GM23338 (cell line): ENCODE measurements around the gene RPTOR.

ENCODE experiments used
- CREB1 ChIP-seq: fragments of 250-450 bp; sonication (Bioruptor Pico); IDR thresholded peaks from 2 replicates; pipeline ENCODE4 v1.5.0; 2020; ENCODE audit warnings: low read depth, mild to moderate bottlenecking, moderate library complexity
- EZH2 ChIP-seq: fragments of 200-600 bp; sonication (generic); IDR thresholded peaks from one replicate; pipeline ENCODE4 v1.8.0; 2017; ENCODE audit warnings: antibody characterized with exemption, mild to moderate bottlenecking, low read depth; ENCODE audit not compliant: unreplicated experiment
- EZH2phosphoT487 ChIP-seq: fragments of 200-600 bp; sonication (generic); IDR thresholded peaks from one replicate; pipeline ENCODE4 v1.8.1; 2018; ENCODE audit warnings: antibody characterized with exemption; ENCODE audit not compliant: unreplicated experiment
- JUNB ChIP-seq: IDR thresholded peaks from one replicate; pipeline ENCODE4 v1.6.1; 2016; ENCODE audit warnings: antibody characterized with exemption; ENCODE audit not compliant: unreplicated experiment
- NANOG ChIP-seq: IDR thresholded peaks from 2 replicates; pipeline ENCODE4 v1.6.1; 2016; ENCODE audit warnings: antibody characterized with exemption, borderline replicate concordance
- POLR2AphosphoS5 ChIP-seq: IDR thresholded peaks from 2 replicates; pipeline ENCODE4 v1.6.1; 2016; ENCODE audit warnings: antibody characterized with exemption, low read depth
- ZNF114 ChIP-seq: fragments of 250-450 bp; sonication (Bioruptor Pico); IDR thresholded peaks from 2 replicates; pipeline ENCODE4 v1.5.0; 2020; ENCODE audit warnings: mild to moderate bottlenecking, moderate library complexity
- TF ChIP-seq, protein P1 (sequence below), 2 experiments: fragments of 200-600 bp in 1 of 2; sonication (generic) in 1 of 2; conservative IDR thresholded peaks; 2 replicates each; pipeline versions ENCODE4 v1.5.1 to v1.6.1; 2016 to 2017; ENCODE audit warnings: antibody characterized with exemption in 2 of 2, low read depth in 2 of 2, mild to moderate bottlenecking in 2 of 2, moderate library complexity in 1 of 2
- TF ChIP-seq, protein P2 (sequence below): IDR thresholded peaks from one replicate; pipeline ENCODE4 v1.6.1; 2018; ENCODE audit warnings: antibody characterized with exemption; ENCODE audit not compliant: unreplicated experiment

DNA sequence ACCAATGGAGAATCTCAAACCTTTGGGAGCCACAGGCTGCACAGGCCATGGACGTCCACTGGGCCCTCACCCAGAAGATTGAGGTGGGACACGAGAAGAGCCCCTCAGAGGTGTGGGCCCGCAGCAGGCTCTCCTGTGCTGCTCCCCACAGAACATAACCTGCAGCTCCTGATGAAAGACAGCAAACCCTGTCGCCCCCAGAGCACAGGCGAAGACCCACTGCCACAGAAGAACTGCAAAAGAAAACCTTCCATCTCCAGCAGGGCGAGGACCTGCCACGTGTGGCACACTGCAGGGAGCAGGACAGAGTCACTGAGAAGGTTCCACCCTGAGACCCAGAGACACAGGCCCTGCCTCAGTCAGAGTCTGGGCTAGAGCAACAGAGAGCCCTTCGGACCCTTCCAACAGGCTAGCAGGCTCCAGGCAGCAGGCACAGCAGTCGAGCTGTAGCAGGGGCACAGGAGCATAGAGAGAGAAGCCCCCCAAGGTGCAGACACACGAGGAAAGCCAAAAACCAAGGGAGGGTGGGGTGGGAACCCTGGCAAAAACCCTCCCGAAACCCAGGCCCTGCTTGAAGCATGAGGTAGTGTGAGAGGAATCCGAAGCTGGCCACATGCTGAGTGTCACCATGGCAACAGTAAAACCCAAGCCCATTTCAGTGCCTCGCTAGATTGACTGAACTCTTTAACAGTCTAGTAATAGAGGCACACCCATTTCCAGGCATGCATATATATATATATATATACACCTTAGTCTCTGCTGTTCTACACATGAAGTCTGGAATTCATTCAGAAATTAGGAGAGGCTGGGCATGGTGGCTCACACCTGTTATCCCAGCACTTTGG, 387.0 kb downstream of the RPTOR start:
- TF ChIP-seq, protein P1, sequence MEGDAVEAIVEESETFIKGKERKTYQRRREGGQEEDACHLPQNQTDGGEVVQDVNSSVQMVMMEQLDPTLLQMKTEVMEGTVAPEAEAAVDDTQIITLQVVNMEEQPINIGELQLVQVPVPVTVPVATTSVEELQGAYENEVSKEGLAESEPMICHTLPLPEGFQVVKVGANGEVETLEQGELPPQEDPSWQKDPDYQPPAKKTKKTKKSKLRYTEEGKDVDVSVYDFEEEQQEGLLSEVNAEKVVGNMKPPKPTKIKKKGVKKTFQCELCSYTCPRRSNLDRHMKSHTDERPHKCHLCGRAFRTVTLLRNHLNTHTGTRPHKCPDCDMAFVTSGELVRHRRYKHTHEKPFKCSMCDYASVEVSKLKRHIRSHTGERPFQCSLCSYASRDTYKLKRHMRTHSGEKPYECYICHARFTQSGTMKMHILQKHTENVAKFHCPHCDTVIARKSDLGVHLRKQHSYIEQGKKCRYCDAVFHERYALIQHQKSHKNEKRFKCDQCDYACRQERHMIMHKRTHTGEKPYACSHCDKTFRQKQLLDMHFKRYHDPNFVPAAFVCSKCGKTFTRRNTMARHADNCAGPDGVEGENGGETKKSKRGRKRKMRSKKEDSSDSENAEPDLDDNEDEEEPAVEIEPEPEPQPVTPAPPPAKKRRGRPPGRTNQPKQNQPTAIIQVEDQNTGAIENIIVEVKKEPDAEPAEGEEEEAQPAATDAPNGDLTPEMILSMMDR (conservative IDR thresholded peaks at IDR 0.05; ENCODE audit: low read depth in 2 of 2), result no peak
- no peak for TF ChIP-seq EZH2
- no peak for TF ChIP-seq POLR2AphosphoS5
- TF ChIP-seq EZH2phosphoT487, result no peak
- TF ChIP-seq, protein P2, sequence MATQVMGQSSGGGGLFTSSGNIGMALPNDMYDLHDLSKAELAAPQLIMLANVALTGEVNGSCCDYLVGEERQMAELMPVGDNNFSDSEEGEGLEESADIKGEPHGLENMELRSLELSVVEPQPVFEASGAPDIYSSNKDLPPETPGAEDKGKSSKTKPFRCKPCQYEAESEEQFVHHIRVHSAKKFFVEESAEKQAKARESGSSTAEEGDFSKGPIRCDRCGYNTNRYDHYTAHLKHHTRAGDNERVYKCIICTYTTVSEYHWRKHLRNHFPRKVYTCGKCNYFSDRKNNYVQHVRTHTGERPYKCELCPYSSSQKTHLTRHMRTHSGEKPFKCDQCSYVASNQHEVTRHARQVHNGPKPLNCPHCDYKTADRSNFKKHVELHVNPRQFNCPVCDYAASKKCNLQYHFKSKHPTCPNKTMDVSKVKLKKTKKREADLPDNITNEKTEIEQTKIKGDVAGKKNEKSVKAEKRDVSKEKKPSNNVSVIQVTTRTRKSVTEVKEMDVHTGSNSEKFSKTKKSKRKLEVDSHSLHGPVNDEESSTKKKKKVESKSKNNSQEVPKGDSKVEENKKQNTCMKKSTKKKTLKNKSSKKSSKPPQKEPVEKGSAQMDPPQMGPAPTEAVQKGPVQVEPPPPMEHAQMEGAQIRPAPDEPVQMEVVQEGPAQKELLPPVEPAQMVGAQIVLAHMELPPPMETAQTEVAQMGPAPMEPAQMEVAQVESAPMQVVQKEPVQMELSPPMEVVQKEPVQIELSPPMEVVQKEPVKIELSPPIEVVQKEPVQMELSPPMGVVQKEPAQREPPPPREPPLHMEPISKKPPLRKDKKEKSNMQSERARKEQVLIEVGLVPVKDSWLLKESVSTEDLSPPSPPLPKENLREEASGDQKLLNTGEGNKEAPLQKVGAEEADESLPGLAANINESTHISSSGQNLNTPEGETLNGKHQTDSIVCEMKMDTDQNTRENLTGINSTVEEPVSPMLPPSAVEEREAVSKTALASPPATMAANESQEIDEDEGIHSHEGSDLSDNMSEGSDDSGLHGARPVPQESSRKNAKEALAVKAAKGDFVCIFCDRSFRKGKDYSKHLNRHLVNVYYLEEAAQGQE, result no peak
- TF ChIP-seq ZNF114 (CRISPR knock-in tag), result no peak
- no peak for TF ChIP-seq NANOG
- no peak for TF ChIP-seq JUNB
- TF ChIP-seq CREB1 (CRISPR knock-in tag), result no peak
